PC-9 (cell line): ENCODE measurements around the gene FNDC3B.

Experiments
- EZH2 ChIP-seq: fragments of 200-600 bp; sonication (generic); IDR thresholded peaks from 2 replicates; pipeline ENCODE4 v1.8.0; 2017; ENCODE audit warnings: antibody characterized with exemption, low read depth
- TF ChIP-seq, protein P1 (sequence below): fragments of 200-600 bp; sonication (generic); conservative IDR thresholded peaks from 2 replicates; pipeline ENCODE4 v1.6.1; 2017; ENCODE audit warnings: mixed run types, antibody characterized with exemption, mild to moderate bottlenecking, moderate library complexity

DNA sequence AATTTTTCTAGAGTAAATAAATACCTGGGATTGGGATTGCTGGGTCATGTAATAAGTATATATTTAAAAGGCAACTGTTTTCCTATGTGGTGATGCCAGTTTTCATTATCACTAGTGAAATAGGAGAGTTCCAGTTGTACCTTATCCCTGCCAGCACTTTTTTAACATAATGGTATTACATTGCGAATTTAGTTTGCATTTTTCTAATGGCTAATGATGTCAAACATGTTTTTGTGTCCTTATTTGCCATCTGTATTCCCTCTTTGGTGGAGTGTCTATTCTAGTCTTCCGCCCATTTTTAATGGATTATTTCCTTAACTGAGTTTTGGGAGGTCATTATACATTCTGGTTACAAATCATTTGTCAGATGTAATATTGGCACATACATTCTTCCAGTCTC lies 320.6 kb downstream of the FNDC3B start:
- TF ChIP-seq, protein P1, sequence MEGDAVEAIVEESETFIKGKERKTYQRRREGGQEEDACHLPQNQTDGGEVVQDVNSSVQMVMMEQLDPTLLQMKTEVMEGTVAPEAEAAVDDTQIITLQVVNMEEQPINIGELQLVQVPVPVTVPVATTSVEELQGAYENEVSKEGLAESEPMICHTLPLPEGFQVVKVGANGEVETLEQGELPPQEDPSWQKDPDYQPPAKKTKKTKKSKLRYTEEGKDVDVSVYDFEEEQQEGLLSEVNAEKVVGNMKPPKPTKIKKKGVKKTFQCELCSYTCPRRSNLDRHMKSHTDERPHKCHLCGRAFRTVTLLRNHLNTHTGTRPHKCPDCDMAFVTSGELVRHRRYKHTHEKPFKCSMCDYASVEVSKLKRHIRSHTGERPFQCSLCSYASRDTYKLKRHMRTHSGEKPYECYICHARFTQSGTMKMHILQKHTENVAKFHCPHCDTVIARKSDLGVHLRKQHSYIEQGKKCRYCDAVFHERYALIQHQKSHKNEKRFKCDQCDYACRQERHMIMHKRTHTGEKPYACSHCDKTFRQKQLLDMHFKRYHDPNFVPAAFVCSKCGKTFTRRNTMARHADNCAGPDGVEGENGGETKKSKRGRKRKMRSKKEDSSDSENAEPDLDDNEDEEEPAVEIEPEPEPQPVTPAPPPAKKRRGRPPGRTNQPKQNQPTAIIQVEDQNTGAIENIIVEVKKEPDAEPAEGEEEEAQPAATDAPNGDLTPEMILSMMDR: no peak
- TF ChIP-seq EZH2: no peak
